B cell (primary cell): ENCODE measurements around the gene MNX1.

ENCODE experiments used
- EZH2 ChIP-seq: IDR thresholded peaks from 2 replicates; pipeline ENCODE4 v1.6.1; 2012; ENCODE audit warnings: borderline replicate concordance, low read depth, mild to moderate bottlenecking, moderate library complexity, low read length; ENCODE audit not compliant: insufficient read depth, poor library complexity, severe bottlenecking
- TF ChIP-seq, protein P1 (sequence below): fragments of 200-600 bp; IDR thresholded peaks from one replicate; pipeline ENCODE4 v1.8.0; 2022; ENCODE audit warnings: antibody characterized with exemption, mild to moderate bottlenecking

DNA sequence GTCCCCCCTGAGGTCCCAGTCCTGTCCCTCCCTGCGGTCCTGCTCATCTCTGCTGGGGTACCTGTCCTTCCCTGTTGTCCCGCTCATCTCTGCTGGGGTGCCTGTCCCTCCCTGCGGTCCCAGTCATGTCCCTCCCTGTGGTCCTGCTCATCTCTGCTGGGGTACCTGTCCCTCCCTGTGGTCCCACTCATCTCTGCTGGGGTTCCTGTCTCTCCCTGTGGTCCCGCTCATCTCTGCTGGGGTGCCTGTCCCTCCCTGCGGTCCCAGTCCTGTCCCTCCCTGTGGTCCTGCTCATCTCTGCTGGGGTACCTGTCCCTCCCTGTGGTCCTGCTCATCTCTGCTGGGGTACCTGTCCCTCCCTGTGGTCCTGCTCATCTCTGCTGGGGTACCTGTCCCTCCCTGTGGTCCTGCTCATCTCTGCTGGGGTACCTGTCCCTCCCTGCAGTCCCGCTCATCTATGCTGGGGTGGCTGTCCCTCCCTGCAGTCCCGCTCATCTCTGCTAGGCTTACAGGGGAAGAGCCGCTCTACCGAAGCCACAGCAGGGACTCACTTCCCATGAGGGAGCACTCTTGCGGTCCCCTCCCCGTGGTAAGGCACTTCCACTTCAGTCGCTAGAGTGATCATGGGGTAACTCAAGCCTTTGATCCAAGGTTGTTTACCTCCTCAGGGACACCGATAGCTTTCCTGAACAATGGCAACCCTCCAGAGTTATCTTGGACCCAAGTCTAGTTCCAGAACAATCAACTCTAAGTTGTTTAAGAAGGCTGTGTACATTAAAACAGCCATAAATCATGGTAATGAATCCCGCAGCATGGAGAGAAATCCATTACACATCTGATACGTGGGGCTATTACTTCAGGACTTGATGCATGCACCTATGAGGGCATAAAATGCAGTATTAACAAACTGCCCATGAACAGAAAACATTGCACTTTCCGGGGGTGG is 46.8 kb upstream of the MNX1 start:
- TF ChIP-seq, protein P1, sequence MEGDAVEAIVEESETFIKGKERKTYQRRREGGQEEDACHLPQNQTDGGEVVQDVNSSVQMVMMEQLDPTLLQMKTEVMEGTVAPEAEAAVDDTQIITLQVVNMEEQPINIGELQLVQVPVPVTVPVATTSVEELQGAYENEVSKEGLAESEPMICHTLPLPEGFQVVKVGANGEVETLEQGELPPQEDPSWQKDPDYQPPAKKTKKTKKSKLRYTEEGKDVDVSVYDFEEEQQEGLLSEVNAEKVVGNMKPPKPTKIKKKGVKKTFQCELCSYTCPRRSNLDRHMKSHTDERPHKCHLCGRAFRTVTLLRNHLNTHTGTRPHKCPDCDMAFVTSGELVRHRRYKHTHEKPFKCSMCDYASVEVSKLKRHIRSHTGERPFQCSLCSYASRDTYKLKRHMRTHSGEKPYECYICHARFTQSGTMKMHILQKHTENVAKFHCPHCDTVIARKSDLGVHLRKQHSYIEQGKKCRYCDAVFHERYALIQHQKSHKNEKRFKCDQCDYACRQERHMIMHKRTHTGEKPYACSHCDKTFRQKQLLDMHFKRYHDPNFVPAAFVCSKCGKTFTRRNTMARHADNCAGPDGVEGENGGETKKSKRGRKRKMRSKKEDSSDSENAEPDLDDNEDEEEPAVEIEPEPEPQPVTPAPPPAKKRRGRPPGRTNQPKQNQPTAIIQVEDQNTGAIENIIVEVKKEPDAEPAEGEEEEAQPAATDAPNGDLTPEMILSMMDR: no peak
- TF ChIP-seq EZH2: no peak
